ENCODE data around the gene SH2D5. TPM values are rescaled to one million over a fixed set of nuclear protein-coding genes. Genes with fewer than 3 reads are reported as not detected.

The SH2D5 gene
- total RNA-seq, 1 experiment from 2014 or later: 10.4 TPM

DNA sequence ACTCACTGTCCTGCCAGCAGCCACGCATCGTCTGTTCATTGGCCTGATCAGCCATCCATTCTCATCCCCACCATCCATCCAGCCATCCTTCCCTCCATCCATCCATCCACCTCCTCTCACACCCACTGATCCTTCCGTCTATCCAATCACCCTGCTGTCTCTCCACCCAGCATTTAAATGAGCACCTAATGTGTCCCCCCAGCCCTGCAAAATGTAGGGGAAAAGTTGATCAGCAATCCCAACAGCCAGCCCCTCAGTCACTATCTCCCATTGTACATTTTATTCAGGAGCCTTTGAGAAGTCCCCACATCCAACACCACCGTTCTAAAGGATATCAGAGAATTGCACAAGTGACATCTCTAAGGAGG, 60.3 kb downstream of the SH2D5 start:
- Histone ChIP-seq H4K20me1 (ENCODE audit: insufficient read depth) (no peaks in the 10 kb centered on the region), H3K4me1 (ENCODE audit: control insufficient read depth in 1 of 2, insufficient read depth in 2 of 2, low read length in 2 of 2) (no peaks in the 10 kb centered on the region), H3K27ac (ENCODE audit: low read depth, low read length) (no peak overlapping the region), H3K4me2 (ENCODE audit: low read length) (no peak overlapping the region), H3K79me2 (ENCODE audit: insufficient read depth, low read length) (no peaks in the 10 kb centered on the region), H3K4me3 (replicated peaks in 1 of 2; ENCODE audit: low read depth in 1 of 2, low read length in 2 of 2) (no peak overlapping the region), H3K36me3 (ENCODE audit: control insufficient read depth in 1 of 2, insufficient read depth in 2 of 2, low read length in 2 of 2) (no peaks in the 10 kb centered on the region), H3K27me3 (ENCODE audit: insufficient read depth, low read length) (no peaks in the 10 kb centered on the region), H3K9me3 (ENCODE audit: control insufficient read depth in 1 of 2, insufficient read depth in 1 of 2, low read depth in 1 of 2, low read length in 2 of 2) (no peaks in the 10 kb centered on the region), H3K9me2 (ENCODE audit: insufficient read depth) (no peaks in the 10 kb centered on the region), H2AFZ (ENCODE audit: low read depth, low read length, poor library complexity, severe bottlenecking) (no peak overlapping the region), H3K9ac (ENCODE audit: low read length) (no peak overlapping the region)
- no peak for TF ChIP-seq JUND (IDR thresholded peaks at IDR 0.05)
- no peak for TF ChIP-seq RAD21 (IDR thresholded peaks at IDR 0.05; ENCODE audit: low read depth)
- TF ChIP-seq, protein P1, sequence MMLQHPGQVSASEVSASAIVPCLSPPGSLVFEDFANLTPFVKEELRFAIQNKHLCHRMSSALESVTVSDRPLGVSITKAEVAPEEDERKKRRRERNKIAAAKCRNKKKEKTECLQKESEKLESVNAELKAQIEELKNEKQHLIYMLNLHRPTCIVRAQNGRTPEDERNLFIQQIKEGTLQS (IDR thresholded peaks at IDR 0.05): no peak
- TF ChIP-seq, protein P2, sequence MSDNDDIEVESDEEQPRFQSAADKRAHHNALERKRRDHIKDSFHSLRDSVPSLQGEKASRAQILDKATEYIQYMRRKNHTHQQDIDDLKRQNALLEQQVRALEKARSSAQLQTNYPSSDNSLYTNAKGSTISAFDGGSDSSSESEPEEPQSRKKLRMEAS (IDR thresholded peaks at IDR 0.05): no peak
- no peak for TF ChIP-seq POLR2A (IDR thresholded peaks at IDR 0.05; ENCODE audit: borderline replicate concordance, extremely low read depth, insufficient read depth, insufficient read length)
- no peak for TF ChIP-seq ELF1 (IDR thresholded peaks at IDR 0.05; ENCODE audit: borderline replicate concordance, low read depth)
- TF ChIP-seq EZH2phosphoT487 (IDR thresholded peaks at IDR 0.05; ENCODE audit: borderline replicate concordance): no peak
- no peak for TF ChIP-seq ZFX (IDR thresholded peaks at IDR 0.05)
- TF ChIP-seq CBX3 (IDR thresholded peaks at IDR 0.05; ENCODE audit: low read depth): no peak
- TF ChIP-seq POLR2AphosphoS5 (IDR thresholded peaks at IDR 0.05; ENCODE audit: low read depth, low read length): no peak
- TF ChIP-seq, protein P3, sequence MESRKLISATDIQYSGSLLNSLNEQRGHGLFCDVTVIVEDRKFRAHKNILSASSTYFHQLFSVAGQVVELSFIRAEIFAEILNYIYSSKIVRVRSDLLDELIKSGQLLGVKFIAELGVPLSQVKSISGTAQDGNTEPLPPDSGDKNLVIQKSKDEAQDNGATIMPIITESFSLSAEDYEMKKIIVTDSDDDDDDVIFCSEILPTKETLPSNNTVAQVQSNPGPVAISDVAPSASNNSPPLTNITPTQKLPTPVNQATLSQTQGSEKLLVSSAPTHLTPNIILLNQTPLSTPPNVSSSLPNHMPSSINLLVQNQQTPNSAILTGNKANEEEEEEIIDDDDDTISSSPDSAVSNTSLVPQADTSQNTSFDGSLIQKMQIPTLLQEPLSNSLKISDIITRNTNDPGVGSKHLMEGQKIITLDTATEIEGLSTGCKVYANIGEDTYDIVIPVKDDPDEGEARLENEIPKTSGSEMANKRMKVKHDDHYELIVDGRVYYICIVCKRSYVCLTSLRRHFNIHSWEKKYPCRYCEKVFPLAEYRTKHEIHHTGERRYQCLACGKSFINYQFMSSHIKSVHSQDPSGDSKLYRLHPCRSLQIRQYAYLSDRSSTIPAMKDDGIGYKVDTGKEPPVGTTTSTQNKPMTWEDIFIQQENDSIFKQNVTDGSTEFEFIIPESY (IDR thresholded peaks at IDR 0.05; ENCODE audit: extremely low read depth, insufficient replicate concordance, low read length): no peak
- TF ChIP-seq TCF7L2 (IDR thresholded peaks at IDR 0.05; ENCODE audit: borderline replicate concordance, extremely low read depth, insufficient read depth, insufficient read length): no peak
- no peak for TF ChIP-seq SP1 (IDR thresholded peaks at IDR 0.05; ENCODE audit: low read depth)
- TF ChIP-seq EGR1 (IDR thresholded peaks at IDR 0.05; ENCODE audit: low read depth): no peak
- DNase-seq (ENCODE audit: low read depth, low spot score): no peak
- no peak for ATAC-seq
- BruUV-seq (replicated peaks): no TSS peak
- intact Hi-C loops (cut with micrococcal nuclease): no loop called here
- ChIA-PET RAD21 (ENCODE audit: low non-redundant PET in 1 of 2, low total read pairs in 2 of 2, uncharacterized antibody in 2 of 2, unreplicated experiment in 2 of 2) (no interaction called here), CTCF (no interaction called here), POLR2A (no interaction called here)
